Suprapubic skin (tissue), 4 donors: ENCODE measurements around the gene C19orf12.

Experiments used
- POLR2A ChIP-seq, 2 donors: fragments of 450-650 bp; IDR thresholded peaks; one replicate each; pipeline ENCODE4 v1.6.1; 2017; ENCODE audit warnings: antibody characterized with exemption in 2 of 2, mild to moderate bottlenecking in 2 of 2, moderate library complexity in 2 of 2
- POLR2AphosphoS5 ChIP-seq, 3 donors: sonication (generic); formaldehyde crosslinking; IDR thresholded peaks; one replicate each; pipeline ENCODE4 v1.6.1; 2017; ENCODE audit warnings: antibody characterized with exemption in 3 of 3
- TF ChIP-seq, protein P1 (sequence below), 2 donors: fragments of 200-600 bp in 1 of 2; fragments of 450-650 bp in 1 of 2; sonication (generic) in 1 of 2; IDR thresholded peaks; one replicate each; pipeline ENCODE4 v1.5.1; 2016 to 2019; ENCODE audit warnings: antibody characterized with exemption in 2 of 2, mild to moderate bottlenecking in 1 of 2, moderate library complexity in 1 of 2

DNA sequence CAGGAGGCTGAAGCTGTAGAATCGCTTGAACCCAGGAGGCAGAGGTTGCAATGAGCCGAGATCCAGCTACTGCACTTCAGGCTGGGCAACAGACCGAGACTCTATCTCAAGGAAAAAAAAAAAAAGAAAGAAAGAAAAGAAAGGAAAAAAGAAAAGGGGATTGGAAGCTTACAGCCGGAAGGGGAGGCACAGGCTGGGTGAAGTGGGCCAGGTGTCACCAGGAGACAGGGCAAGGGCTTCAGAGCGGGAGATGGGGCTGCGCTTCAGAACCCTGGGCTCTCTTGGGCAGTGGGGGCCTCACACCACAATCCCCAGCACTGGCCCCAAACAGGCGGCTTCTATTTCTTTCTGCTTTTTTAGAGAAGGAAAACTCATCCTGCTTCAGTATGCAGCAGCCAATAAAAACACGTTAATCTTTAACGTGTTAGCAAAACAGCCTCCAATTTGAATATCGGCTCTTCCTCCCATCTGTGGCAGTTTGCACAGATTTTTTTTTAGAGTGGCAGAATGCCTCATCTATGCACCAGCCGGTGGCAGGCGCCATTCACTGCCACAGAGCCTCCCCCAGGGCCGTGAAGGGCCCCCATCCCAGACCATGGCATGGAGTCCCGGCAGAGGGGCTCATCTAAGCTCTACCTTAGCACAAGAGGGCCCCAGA lies 46.6 kb upstream of the C19orf12 start:
- TF ChIP-seq POLR2A (IDR thresholded peaks at IDR 0.05) = no peak
- TF ChIP-seq, protein P1, sequence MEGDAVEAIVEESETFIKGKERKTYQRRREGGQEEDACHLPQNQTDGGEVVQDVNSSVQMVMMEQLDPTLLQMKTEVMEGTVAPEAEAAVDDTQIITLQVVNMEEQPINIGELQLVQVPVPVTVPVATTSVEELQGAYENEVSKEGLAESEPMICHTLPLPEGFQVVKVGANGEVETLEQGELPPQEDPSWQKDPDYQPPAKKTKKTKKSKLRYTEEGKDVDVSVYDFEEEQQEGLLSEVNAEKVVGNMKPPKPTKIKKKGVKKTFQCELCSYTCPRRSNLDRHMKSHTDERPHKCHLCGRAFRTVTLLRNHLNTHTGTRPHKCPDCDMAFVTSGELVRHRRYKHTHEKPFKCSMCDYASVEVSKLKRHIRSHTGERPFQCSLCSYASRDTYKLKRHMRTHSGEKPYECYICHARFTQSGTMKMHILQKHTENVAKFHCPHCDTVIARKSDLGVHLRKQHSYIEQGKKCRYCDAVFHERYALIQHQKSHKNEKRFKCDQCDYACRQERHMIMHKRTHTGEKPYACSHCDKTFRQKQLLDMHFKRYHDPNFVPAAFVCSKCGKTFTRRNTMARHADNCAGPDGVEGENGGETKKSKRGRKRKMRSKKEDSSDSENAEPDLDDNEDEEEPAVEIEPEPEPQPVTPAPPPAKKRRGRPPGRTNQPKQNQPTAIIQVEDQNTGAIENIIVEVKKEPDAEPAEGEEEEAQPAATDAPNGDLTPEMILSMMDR (IDR thresholded peaks at IDR 0.05) = no peak
- TF ChIP-seq POLR2AphosphoS5 (IDR thresholded peaks at IDR 0.05) = no peak
